ENCODE measurements around the gene SMIM45.

GRCh38 chr22:41939981-41940831 lies 11.7 kb upstream of the SMIM45 start:
- TF ChIP-seq TAF1 (IDR thresholded peaks at IDR 0.05; ENCODE audit: low read depth): no peak
- no peak for TF ChIP-seq REST (IDR thresholded peaks at IDR 0.05; ENCODE audit: low read depth)
- TF ChIP-seq EGR1 (IDR thresholded peaks at IDR 0.05): no peak
- TF ChIP-seq RAD21 (IDR thresholded peaks at IDR 0.05; ENCODE audit: low read depth): no peak
- TF ChIP-seq YY1 (IDR thresholded peaks at IDR 0.05; ENCODE audit: low read depth): no peak
- no peak for TF ChIP-seq EP300 (IDR thresholded peaks at IDR 0.05; ENCODE audit: borderline replicate concordance)
